Kidney glomerular epithelial cell (primary cell): ENCODE data around the gene DHFR.
A peak's percentile ranks its signal among the peaks of the same experiment; 100 is the strongest.
"Not testable (repeated sequence)": the region's sequence is repeated elsewhere in the genome, so short reads cannot be mapped to it uniquely, and the experiment has no call there.

Source experiments
- DNase-seq: peaks from one replicate; lab custom pipeline; 2025; lab: John Stamatoyannopoulos, UW

Gene DHFR

GRCh38 chr5:80597500-80597899 lies 57.3 kb downstream of the DHFR start:
- DNase-seq = no peak

- DNase-seq = no peak
Observed at GRCh38 chr5:80594810-80595209, 60.0 kb downstream of the DHFR start.

- no peak for DNase-seq
Observed at GRCh38 chr5:80592761-80593160, 62.0 kb downstream of the DHFR start.

- DNase-seq = peak; percentile 45
Observed at GRCh38 chr5:80592105-80592504, 62.7 kb downstream of the DHFR start.

GRCh38 chr5:80591352-80591751 lies 63.4 kb downstream of the DHFR start:
- peak; percentile 92 for DNase-seq

- no peak for DNase-seq
Observed at GRCh38 chr5:80590766-80591165, 64.0 kb downstream of the DHFR start.

GRCh38 chr5:80588858-80589540 lies 65.8 kb downstream of the DHFR start:
- no peak for DNase-seq

- DNase-seq = no peak
Observed at GRCh38 chr5:80584770-80585169, 70.0 kb downstream of the DHFR start.

- not testable (repeated sequence) for DNase-seq
Observed at GRCh38 chr5:80580291-80580690, 74.5 kb downstream of the DHFR start.

- DNase-seq = no peak
Observed at GRCh38 chr5:80579050-80579449, 75.7 kb downstream of the DHFR start.

GRCh38 chr5:80577707-80578106 lies 77.1 kb downstream of the DHFR start:
- DNase-seq = no peak

- no peak for DNase-seq
Observed at GRCh38 chr5:80576383-80576782, 78.4 kb downstream of the DHFR start.
